K562 (cell line): ENCODE measurements around the gene PNPLA7. TPM values are rescaled to one million over a fixed set of nuclear protein-coding genes. Genes with fewer than 3 reads are reported as not detected.

Source experiments
- CBFB ChIP-seq: sonication (generic); formaldehyde crosslinking; IDR thresholded peaks from 2 replicates; pipeline ENCODE4 v1.4.0; 2020; ENCODE audit warnings: mild to moderate bottlenecking, missing genetic modification reagents
- CREM ChIP-seq: IDR thresholded peaks from 2 replicates; pipeline ENCODE4 v1.6.1; 2014; ENCODE audit warnings: antibody characterized with exemption, low read depth
- CTBP1 ChIP-seq: fragments of 450-650 bp; IDR thresholded peaks from 2 replicates; pipeline ENCODE4 v1.6.1; 2016; ENCODE audit warnings: borderline replicate concordance
- NR1H2 ChIP-seq: sonication (generic); formaldehyde crosslinking; IDR thresholded peaks from 2 replicates; pipeline ENCODE4 v1.4.0; 2020; ENCODE audit warnings: mild to moderate bottlenecking, missing genetic modification reagents
- PCBP2 ChIP-seq: fragments of 200-400 bp; formaldehyde crosslinking; IDR thresholded peaks from 2 replicates; pipeline ENCODE4 v1.6.1; 2018; ENCODE audit warnings: low read length, low read depth, mild to moderate bottlenecking, moderate library complexity; ENCODE audit not compliant: poor library complexity, severe bottlenecking
- POLR3A ChIP-seq: IDR thresholded peaks from 2 replicates; pipeline ENCODE4 v1.6.1; 2011; ENCODE audit warnings: borderline replicate concordance, mild to moderate bottlenecking, moderate library complexity; ENCODE audit not compliant: insufficient read length, insufficient read depth; ENCODE audit errors: extremely low read depth
- PRPF4 ChIP-seq: fragments of 200-400 bp; formaldehyde crosslinking; IDR thresholded peaks from one replicate; pipeline ENCODE4 v1.6.1; 2017; ENCODE audit warnings: low read length, low read depth, mild to moderate bottlenecking; ENCODE audit not compliant: insufficient read depth, poor library complexity, severe bottlenecking
- SREBF2 ChIP-seq: sonication (generic); formaldehyde crosslinking; IDR thresholded peaks from 2 replicates; pipeline ENCODE4 v1.4.0; 2020; ENCODE audit warnings: mild to moderate bottlenecking, missing genetic modification reagents
- ZSCAN29 ChIP-seq: fragments of 450-650 bp; IDR thresholded peaks from 2 replicates; pipeline ENCODE4 v1.6.1; 2017
- polyA plus RNA-seq, 8 experiments: library from polyadenylated mRNA; depleted of rRNA in 4 of 8; stranded (reverse) in 5 of 8; unstranded in 3 of 8; fragments of >200 nt; fragmentation: Nextera tagmentation in 2 of 8; fragmentation: Illumina TruSeq in 1 of 8; extraction: Ambion mirVana in 2 of 8; extraction: Trizol in 1 of 8; gene quantifications; 2 replicates each; pipeline versions ENCODE4 v1.2.1 to v1.2.3, GENCODE V29; 2011 to 2014; ENCODE audit warnings: inconsistent platforms in 1 of 8, missing spikeins in 1 of 8
- total RNA-seq, 7 experiments: library from RNA; depleted of rRNA in 6 of 7; stranded (reverse); fragments of >200 nt in 6 of 7; fragmentation: Illumina TruSeq in 2 of 7; extraction: Trizol in 2 of 7; gene quantifications; 2 replicates each; pipeline versions ENCODE4 v1.2.1 to v1.2.3, GENCODE V29; 2011 to 2021; ENCODE audit warnings: low replicate concordance in 1 of 7
- TF ChIP-seq, protein P1 (sequence below), 3 experiments: fragments of 200-800 bp in 1 of 3; fragments of 250-450 bp in 1 of 3; fragments of 450-650 bp in 1 of 3; sonication (Bioruptor Pico) in 1 of 3; sonication (Bioruptor generic) in 1 of 3; formaldehyde crosslinking in 1 of 3; IDR thresholded peaks; 2 replicates each; pipeline versions ENCODE4 v1.6.1 to v1.8.0; 2016 to 2022; ENCODE audit warnings: mild to moderate bottlenecking in 2 of 3, missing genetic modification characterization in 2 of 3, missing compliant biosample characterization in 1 of 3, moderate library complexity in 1 of 3
- TF ChIP-seq, protein P2 (sequence below): sonication (generic); formaldehyde crosslinking; IDR thresholded peaks from 2 replicates; pipeline ENCODE4 v1.9.0; 2022; ENCODE audit warnings: mild to moderate bottlenecking, missing genetic modification reagents
- TF ChIP-seq, protein P3 (sequence below): sonication (generic); formaldehyde crosslinking; IDR thresholded peaks from 2 replicates; pipeline ENCODE4 v1.8.1; 2023; ENCODE audit warnings: missing genetic modification reagents, mild to moderate bottlenecking, borderline replicate concordance
- TF ChIP-seq, protein P4 (sequence below): fragments of 450-650 bp; IDR thresholded peaks from 2 replicates; pipeline ENCODE4 v1.6.1; 2018; ENCODE audit not compliant: partially characterized antibody

Gene PNPLA7
- total and polyA plus RNA-seq, 9 of the 15 experiments (the other 6 are each of a cell fraction or from before 2014, with no cell fraction given), result 0.01 to 0.85 (median 0.19) TPM; not detected in 1

DNA sequence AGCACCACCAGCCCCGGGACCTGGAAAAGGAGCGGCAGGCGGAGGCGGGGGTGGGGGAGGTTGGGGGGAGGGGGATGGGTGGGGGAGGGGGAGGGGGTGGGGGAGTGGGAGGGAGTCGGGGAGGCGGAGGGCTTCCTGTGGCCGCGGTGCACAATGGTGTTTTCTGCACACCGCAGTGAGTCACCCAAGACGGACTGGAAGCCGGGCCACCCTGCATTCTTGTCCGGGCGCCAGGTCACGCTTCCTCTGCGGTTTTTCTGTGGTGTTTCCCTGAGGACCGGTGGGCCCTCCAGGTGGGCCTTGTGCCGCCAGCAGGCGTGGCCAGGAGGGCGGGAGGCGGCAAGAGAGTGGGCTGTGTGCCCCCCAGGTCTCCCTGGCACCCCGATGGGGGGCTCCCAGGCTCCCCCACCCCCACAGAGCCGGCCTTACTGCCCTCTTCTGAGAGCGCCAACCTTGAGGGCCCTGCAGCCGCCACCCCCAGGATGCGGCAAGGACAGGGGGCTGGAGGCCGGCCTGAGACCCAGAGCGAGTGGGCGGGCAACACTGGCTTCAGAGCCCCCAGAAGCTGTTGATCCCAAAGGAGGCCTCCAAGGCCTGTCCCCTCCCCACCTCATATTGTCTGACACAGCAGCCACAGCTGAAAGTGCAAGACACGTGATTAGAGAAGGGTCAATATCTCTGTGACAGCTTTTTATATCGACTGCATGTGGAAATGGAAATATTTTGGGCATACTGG, 138.4 kb downstream of the PNPLA7 start (continued):
- TF ChIP-seq, protein P1, sequence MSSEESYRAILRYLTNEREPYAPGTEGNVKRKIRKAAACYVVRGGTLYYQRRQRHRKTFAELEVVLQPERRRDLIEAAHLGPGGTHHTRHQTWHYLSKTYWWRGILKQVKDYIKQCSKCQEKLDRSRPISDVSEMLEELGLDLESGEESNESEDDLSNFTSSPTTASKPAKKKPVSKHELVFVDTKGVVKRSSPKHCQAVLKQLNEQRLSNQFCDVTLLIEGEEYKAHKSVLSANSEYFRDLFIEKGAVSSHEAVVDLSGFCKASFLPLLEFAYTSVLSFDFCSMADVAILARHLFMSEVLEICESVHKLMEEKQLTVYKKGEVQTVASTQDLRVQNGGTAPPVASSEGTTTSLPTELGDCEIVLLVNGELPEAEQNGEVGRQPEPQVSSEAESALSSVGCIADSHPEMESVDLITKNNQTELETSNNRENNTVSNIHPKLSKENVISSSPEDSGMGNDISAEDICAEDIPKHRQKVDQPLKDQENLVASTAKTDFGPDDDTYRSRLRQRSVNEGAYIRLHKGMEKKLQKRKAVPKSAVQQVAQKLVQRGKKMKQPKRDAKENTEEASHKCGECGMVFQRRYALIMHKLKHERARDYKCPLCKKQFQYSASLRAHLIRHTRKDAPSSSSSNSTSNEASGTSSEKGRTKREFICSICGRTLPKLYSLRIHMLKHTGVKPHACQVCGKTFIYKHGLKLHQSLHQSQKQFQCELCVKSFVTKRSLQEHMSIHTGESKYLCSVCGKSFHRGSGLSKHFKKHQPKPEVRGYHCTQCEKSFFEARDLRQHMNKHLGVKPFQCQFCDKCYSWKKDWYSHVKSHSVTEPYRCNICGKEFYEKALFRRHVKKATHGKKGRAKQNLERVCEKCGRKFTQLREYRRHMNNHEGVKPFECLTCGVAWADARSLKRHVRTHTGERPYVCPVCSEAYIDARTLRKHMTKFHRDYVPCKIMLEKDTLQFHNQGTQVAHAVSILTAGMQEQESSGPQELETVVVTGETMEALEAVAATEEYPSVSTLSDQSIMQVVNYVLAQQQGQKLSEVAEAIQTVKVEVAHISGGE (CRISPR knock-in tag; IDR thresholded peaks at IDR 0.05), result peak in 1 of 3 experiments; percentile 66; a peak in 1 of 6 replicates
- TF ChIP-seq, protein P2, sequence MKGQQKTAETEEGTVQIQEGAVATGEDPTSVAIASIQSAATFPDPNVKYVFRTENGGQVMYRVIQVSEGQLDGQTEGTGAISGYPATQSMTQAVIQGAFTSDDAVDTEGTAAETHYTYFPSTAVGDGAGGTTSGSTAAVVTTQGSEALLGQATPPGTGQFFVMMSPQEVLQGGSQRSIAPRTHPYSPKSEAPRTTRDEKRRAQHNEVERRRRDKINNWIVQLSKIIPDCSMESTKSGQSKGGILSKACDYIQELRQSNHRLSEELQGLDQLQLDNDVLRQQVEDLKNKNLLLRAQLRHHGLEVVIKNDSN (CRISPR knock-in tag), result peak; percentile 43; the same call in 1 of the 2 replicates
- TF ChIP-seq POLR3A, result no peak
- no peak for TF ChIP-seq PRPF4
- TF ChIP-seq NR1H2 (CRISPR knock-in tag), result no peak
- TF ChIP-seq SREBF2 (CRISPR knock-in tag), result no peak
- TF ChIP-seq PCBP2, result peak; percentile 63
- 0 out of 2 replicates have a peak, but pooled peaks have one; percentile 6 for TF ChIP-seq CREM
- TF ChIP-seq, protein P3, sequence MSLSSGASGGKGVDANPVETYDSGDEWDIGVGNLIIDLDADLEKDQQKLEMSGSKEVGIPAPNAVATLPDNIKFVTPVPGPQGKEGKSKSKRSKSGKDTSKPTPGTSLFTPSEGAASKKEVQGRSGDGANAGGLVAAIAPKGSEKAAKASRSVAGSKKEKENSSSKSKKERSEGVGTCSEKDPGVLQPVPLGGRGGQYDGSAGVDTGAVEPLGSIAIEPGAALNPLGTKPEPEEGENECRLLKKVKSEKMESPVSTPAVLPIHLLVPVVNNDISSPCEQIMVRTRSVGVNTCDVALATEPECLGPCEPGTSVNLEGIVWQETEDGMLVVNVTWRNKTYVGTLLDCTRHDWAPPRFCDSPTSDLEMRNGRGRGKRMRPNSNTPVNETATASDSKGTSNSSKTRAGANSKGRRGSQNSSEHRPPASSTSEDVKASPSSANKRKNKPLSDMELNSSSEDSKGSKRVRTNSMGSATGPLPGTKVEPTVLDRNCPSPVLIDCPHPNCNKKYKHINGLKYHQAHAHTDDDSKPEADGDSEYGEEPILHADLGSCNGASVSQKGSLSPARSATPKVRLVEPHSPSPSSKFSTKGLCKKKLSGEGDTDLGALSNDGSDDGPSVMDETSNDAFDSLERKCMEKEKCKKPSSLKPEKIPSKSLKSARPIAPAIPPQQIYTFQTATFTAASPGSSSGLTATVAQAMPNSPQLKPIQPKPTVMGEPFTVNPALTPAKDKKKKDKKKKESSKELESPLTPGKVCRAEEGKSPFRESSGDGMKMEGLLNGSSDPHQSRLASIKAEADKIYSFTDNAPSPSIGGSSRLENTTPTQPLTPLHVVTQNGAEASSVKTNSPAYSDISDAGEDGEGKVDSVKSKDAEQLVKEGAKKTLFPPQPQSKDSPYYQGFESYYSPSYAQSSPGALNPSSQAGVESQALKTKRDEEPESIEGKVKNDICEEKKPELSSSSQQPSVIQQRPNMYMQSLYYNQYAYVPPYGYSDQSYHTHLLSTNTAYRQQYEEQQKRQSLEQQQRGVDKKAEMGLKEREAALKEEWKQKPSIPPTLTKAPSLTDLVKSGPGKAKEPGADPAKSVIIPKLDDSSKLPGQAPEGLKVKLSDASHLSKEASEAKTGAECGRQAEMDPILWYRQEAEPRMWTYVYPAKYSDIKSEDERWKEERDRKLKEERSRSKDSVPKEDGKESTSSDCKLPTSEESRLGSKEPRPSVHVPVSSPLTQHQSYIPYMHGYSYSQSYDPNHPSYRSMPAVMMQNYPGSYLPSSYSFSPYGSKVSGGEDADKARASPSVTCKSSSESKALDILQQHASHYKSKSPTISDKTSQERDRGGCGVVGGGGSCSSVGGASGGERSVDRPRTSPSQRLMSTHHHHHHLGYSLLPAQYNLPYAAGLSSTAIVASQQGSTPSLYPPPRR (CRISPR knock-in tag), result no peak
- no peak for TF ChIP-seq CTBP1
- TF ChIP-seq, protein P4, sequence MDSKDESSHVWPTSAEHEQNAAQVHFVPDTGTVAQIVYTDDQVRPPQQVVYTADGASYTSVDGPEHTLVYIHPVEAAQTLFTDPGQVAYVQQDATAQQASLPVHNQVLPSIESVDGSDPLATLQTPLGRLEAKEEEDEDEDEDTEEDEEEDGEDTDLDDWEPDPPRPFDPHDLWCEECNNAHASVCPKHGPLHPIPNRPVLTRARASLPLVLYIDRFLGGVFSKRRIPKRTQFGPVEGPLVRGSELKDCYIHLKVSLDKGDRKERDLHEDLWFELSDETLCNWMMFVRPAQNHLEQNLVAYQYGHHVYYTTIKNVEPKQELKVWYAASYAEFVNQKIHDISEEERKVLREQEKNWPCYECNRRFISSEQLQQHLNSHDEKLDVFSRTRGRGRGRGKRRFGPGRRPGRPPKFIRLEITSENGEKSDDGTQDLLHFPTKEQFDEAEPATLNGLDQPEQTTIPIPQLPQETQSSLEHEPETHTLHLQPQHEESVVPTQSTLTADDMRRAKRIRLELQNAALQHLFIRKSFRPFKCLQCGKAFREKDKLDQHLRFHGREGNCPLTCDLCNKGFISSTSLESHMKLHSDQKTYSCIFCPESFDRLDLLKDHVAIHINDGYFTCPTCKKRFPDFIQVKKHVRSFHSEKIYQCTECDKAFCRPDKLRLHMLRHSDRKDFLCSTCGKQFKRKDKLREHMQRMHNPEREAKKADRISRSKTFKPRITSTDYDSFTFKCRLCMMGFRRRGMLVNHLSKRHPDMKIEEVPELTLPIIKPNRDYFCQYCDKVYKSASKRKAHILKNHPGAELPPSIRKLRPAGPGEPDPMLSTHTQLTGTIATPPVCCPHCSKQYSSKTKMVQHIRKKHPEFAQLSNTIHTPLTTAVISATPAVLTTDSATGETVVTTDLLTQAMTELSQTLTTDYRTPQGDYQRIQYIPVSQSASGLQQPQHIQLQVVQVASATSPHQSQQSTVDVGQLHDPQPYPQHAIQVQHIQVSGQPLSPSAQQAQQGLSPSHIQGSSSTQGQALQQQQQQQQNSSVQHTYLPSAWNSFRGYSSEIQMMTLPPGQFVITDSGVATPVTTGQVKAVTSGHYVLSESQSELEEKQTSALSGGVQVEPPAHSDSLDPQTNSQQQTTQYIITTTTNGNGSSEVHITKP, result no peak
- no peak for TF ChIP-seq ZSCAN29
- peak; percentile 79; the same call in 1 of the 2 replicates for TF ChIP-seq CBFB (CRISPR knock-in tag)
